ENCODE measurements around the gene RGP1.

RGP1 gene

GRCh38 chr9:35748858-35749514, at the start of gene RGP1, which contains the start of gene GBA2:
RGP1 (plus strand) TSS chr9:35749287; CDS start chr9:35749756, 469 bp downstream.
GBA2 (minus strand) TSS chr9:35749228; CDS start chr9:35748704, 524 bp downstream.
- DNase-seq = peak; percentile 6

GRCh38 chr9:35700031-35700430, 49.1 kb upstream of the RGP1 start:
- DNase-seq = no peak

- DNase-seq = no peak
Observed at GRCh38 chr9:35700942-35701341, 48.1 kb upstream of the RGP1 start.

GRCh38 chr9:35702696-35703095, 46.4 kb upstream of the RGP1 start:
- no peak for DNase-seq

GRCh38 chr9:35703906-35704672, 45.0 kb upstream of the RGP1 start:
- DNase-seq = no peak

- no peak for DNase-seq
Observed at GRCh38 chr9:35705372-35705771, 43.7 kb upstream of the RGP1 start.

- DNase-seq = no peak
Observed at GRCh38 chr9:35705836-35706430, 43.2 kb upstream of the RGP1 start.

- no peak for DNase-seq
Observed at GRCh38 chr9:35706951-35707350, 42.1 kb upstream of the RGP1 start.

- DNase-seq = no peak
Observed at GRCh38 chr9:35708146-35708545, 40.9 kb upstream of the RGP1 start.

- no peak for DNase-seq
Observed at GRCh38 chr9:35710818-35711500, 38.1 kb upstream of the RGP1 start.

GRCh38 chr9:35711501-35712428, 37.3 kb upstream of the RGP1 start:
- no peak for DNase-seq

GRCh38 chr9:35712762-35713400, 36.2 kb upstream of the RGP1 start:
- DNase-seq = no peak

- DNase-seq = no peak
Observed at GRCh38 chr9:35713578-35713977, 35.5 kb upstream of the RGP1 start.

GRCh38 chr9:35714123-35714522, 35.0 kb upstream of the RGP1 start:
- DNase-seq = no peak

- no peak for DNase-seq
Observed at GRCh38 chr9:35714579-35715252, 34.4 kb upstream of the RGP1 start.

GRCh38 chr9:35716230-35716629, 32.9 kb upstream of the RGP1 start:
- no peak for DNase-seq

GRCh38 chr9:35717132-35717870, 31.8 kb upstream of the RGP1 start:
- no peak for DNase-seq

GRCh38 chr9:35718721-35719511, 30.2 kb upstream of the RGP1 start:
- DNase-seq = no peak

- DNase-seq = no peak
Observed at GRCh38 chr9:35719546-35719945, 29.5 kb upstream of the RGP1 start.

- DNase-seq = no peak
Observed at GRCh38 chr9:35723426-35723825, 25.7 kb upstream of the RGP1 start.
